ENCODE measurements around the gene SBNO2.
"Not testable (repeated sequence)": the region's sequence is repeated elsewhere in the genome, so short reads cannot be mapped to it uniquely, and the experiment has no call there.

SBNO2 gene

DNA sequence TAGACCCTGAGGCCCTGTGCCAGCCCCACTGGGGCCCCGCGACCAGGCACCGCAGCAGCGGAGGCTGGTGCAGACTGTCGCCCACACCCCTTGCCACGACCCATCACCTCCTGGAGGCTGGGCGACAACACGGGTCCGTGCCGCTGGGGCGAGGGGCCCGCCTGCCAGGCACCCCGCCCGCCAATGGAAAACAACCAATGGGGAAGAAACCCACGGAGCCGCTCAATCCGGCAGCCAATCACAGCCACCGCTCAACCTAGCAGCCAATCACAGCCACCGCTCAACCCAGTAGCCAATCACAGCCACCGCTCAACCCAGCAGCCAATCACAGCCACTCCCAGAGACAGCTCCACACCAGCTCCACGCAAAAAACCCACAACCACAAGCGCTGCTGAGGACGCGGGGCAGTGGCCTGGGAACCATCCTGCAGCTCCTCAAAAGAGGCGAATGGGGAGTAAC is 40.6 kb downstream of the SBNO2 start:
- no peak for DNase-seq

- DNase-seq: no peak
These were observed 41.3 kb downstream of the SBNO2 start for GRCh38 chr19:1132552-1133383.

DNA sequence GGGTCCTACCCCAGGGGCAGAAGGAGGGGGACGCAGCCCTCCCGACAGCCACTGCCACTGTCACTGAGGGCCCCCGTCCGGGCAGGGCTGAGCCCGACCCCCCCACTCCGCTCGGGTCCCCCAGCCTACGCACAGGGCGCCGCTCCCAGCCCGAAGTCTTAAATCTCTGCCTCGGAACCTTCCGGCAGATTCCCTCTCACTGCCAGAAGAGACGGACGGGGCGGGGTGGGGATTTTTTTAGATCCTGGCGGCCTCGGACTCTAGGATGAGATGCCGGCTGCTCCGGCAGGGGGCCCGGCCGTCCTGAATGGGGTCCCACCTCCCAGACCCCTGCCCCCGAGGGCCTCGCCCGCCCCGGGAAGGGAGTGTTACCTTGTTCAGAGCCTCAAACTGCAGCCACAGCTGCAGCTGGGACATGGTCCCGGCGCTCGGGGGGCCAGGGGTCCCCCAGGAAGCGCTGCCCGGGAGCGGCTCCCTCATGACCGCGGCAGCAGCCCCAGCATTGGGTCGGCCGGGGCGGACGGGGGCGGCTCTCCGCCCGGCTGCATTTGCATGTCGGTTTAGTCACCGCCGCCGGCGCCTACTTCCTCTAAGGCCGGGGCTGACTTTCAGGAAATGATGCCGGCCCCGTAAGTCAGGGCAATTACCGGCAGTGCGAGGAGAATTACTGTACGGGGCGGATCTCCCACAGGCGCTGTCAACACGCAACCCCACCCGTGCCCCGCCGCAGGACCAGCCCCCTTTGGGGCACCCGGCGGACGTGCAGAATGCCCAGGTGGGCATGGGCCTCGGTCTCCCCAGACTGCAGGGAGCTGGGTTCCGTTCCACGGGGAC is 42.1 kb downstream of the SBNO2 start:
- peak; percentile 85 for DNase-seq

DNA sequence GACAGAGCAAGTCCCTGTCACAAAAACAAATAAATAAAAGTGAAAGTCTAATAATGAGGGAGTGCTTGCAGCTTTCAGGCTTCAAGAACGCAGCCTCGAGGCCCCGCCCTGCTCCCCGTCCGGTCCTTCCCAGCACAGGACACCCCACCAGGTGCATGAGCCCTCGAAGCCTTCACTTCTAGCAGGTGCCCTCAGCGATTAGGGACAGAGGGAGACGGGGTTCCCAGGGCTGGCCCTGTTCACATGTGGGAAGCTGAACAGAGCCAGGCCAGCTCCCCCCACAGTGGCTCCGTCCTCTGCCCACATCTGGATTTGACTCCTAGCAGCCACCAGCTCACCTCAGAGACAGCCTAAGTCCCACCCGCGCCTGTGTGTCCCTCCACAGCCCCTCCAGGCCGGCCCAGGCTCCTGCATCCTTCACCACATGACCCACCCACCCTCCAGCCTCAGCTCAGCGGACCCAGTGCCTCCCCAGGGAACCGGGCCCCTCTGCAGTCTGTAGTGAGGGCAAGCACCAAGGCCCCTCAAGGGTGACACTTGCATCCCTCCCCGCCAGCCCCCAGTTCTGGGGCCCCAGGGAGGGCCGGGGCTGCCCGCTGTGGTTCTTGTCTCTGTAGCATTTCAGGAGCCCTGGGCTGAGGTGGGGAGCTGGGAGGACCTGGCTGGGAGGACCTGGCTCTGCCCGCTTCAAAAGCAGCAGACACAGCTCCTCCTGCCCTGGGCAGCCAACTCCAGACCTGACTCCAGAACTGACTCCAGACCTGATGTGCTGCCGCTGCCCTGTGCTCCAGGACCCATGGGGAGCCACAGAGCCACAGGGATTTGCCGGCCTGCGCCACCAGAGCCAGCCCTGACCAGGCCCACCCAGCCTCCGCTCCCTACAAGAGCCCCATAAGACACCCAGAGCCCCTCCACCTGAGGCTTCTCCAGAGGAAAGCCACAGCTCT is 43.0 kb downstream of the SBNO2 start:
- no peak for DNase-seq

DNA sequence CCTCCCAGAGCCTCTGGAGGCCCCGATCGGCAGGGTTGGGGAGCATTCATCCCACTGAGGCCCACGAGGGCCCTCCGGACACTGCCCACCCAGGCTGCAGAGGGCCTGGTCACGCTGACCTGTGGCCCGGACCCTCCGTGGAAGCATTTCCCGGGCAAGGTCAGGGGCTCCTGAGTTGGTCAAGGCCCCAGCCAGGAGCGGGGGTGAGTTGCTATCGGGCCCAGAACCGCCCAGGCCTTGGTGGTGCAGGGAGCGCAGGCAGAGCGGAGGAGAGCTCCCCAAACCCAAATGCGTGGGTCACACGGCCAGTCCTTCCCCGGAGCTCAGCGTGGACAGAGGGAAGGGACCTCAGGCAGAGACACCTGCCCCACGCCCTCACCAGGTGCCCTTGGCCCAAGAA is 44.5 kb downstream of the SBNO2 start:
- no peak for DNase-seq

- not testable (repeated sequence) for DNase-seq
These were observed 45.0 kb downstream of the SBNO2 start for GRCh38 chr19:1129084-1129483.

- DNase-seq: no peak
These were observed 46.0 kb downstream of the SBNO2 start for GRCh38 chr19:1128106-1128505.

GRCh38 chr19:1126984-1127760 is 46.9 kb downstream of the SBNO2 start:
- DNase-seq: no peak

DNA sequence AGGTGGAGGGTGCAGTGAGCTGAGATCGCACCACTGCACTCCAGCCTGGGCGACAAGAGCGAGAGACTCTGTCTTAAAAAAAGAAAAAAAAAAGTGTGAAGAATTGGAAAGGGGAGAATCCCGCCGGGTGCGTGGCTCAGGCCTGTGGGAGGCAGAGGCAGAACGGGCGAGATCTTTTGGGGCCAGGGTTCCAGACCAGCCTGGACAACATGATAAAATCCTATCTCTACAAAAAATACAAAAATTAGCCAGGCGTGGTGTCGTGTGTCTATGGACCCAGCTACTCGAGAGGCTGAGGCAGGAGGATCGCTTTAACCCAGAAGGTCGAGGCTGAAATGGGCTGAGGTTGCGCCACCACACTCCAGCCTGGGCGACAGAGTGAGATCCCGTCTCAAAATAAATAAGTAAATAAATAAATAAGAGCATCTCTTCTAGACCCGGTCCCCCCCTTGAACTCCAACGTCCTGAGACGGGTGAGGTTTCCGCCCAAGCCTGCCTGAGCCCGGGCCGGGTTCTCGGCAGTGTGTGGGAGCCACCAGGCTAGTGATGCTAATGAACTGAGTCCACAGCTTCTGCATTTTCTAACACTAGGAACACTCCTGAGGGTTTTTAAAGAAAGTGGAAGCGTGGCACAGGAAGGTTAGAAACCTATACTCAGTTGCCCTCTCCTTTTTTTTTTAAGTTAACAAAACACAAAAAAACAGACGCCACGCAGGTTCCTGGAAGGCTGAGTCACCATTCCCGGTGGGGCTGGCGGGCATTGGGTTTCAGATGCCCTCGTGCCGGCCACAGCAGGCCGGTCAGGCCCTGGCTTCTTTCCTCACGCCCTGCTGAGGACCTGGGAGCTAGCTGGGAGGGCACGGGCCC is 48.2 kb downstream of the SBNO2 start:
- DNase-seq: no peak

GRCh38 chr19:1123885-1124677 is 50.0 kb downstream of the SBNO2 start:
- DNase-seq: no peak

- DNase-seq: no peak
These were observed 50.7 kb downstream of the SBNO2 start for GRCh38 chr19:1123381-1123780.

GRCh38 chr19:1122972-1123363 is 51.1 kb downstream of the SBNO2 start:
- DNase-seq: no peak

DNA sequence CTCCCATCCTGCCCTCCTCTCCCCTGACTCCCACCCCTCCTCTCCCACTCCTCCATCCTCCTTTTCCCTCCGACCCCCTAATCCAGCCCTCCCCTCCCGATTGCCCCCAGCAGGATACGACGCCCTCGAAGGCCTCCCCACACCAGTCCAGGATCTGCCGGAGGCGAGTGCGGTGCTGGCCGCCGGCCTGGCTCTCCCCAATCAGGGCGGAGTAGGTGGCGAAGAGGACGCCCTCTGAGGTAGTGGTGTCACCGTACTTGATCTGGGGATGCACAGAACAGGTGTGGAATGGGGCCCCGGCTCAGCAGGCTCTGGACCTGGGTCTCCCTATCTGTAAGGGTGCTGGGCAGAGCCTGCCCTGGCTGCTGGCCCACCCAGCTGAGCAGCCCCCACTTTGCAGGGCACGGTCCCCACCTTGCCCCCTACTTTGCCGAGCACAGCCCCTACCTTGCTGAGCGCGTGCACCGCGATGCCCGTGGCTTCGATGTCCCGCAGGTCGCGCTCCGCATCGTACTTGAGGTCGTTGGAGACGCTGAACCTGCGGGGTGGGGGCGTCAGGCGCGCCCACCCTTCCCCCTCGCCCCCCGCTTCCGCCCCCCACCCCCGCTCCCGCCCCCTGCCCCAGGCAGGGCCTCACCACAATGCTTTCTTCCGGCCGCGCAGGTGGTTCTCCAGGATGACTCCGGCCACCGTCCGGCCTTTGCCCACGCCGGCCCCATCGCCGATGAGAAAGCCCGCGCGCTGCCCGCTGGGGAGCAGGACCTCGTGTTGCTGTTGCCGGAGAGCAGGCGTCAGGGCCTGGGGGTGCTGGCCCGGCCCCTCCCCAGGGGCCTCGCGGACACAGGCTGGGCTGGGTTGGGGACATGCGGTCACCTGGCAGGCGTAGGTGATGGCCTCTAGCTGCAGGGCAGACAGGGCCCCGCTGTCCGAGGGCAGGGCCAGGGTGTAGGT is 51.8 kb downstream of the SBNO2 start:
- no peak for DNase-seq

DNA sequence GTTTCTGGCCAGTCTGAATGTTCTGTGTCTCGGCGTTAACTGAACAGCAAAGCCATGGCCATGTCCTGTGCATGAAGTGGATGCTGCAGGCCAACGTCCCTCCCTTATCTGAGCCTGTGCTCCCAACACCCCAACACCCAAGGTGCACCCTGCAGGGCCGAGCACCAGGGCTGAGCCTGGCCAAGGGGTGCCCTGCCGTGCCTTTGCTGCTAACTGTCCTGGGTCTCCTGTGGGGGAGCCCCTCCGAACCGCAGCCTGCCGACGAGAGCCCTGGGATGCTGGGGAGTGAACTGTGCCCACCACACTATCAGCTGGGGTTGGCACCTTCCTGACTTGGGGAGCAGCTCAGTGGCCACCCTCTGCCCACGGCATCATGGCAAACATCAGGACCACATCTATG is 52.7 kb downstream of the SBNO2 start:
- DNase-seq: no peak

DNA sequence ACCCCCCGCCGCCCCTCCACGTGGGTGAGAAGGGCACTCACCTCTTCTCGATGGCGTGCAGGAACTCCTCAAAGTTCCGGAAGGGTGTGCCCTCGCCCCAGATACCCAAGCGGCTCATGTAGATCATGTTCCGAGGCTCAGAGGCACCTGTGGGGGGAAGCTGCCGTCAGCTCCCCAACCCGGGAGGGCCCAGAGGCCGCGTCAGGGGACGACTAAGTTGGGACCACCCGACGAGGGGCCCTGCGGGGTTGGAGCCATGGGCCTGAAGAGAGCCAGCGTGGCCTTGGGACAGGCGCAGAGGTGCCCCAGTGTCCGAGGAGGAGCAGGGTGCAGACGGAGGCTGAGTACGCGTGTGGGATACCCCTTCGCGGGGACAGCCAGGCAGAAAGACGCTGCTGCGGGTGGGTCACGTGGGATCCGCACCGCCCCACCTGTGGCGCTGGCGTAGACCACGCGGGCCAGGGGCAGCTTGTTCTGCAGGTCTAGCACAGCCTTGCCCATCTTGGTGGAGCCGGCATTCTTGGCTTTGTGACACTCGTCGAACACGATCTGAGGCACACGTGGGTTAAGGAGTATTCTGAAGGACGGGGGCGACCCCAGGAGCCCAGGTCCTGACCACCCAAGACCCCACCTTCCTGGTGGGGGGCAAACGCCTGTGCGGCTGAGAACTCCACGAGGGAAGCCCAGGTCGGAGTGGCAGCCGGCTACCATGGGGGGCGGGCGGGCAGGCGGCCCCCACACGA is 54.4 kb downstream of the SBNO2 start:
- no peak for DNase-seq

DNA sequence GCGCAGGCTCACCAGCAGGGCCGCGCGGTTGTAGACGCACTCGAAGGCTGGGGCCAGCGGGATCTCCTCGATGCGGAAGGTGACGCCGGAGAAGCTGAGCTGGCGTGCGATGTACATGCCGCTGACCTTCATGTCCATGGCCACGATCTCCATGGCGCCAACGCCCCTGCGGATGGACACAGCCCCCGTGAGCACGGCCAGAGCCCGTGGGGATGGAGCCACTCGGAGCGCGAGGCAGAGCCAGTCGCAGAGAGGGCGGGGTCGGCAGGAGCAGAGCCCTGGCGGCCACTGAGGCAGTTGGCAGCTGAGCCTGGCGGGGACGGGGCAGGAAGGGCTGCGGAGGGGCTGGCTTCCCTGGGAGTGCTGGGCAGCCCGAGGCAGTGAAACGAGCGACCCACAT is 55.1 kb downstream of the SBNO2 start:
- DNase-seq: no peak

GRCh38 chr19:1117654-1118053 is 56.4 kb downstream of the SBNO2 start:
- DNase-seq: no peak

Measured in RPMI8226 (cell line).